A549 (cell line): ENCODE measurements around the gene ZNF791. TPM values are rescaled to one million over a fixed set of nuclear protein-coding genes. Genes with fewer than 3 reads are reported as not detected.
"Not testable (repeated sequence)": the region's sequence is repeated elsewhere in the genome, so short reads cannot be mapped to it uniquely, and the experiment has no call there.

Experiments
- ATAC-seq, 2 experiments: fragments of 200-7000 bp in 1 of 2; fragments of >200 bp in 1 of 2; cut with Nextera tagmentation in 1 of 2; cut with Tn5 transposase in 1 of 2; 3 replicates each; pipeline versions ENCODE4 v1.8.0 to v1.9.1; 2018 to 2020; ENCODE audit warnings: mild to moderate bottlenecking in 1 of 2, moderate library complexity in 1 of 2
- CTCF ChIA-PET: fragments of 300-600 bp; sonication (Branson Sonifier 250); formaldehyde crosslinking; extraction: SDS; loops from one replicate; lab custom pipeline; 2021; ENCODE audit warnings: antibody characterized with exemption, inconsistent platforms; lab: Yijun Ruan, JAX
- POLR2A ChIA-PET: fragments of 350-600 bp; formaldehyde crosslinking; extraction: SDS; loops from one replicate; lab custom pipeline; 2021; ENCODE audit warnings: antibody characterized with exemption, inconsistent platforms; lab: Yijun Ruan, JAX
- DNase-seq, 2 experiments: peaks; one replicate each; pipeline versions ENCODE4 v3.0.0 to v3.0.0-alpha.2; 2011 to 2016; ENCODE audit warnings: low read depth in 1 of 2, low spot score in 1 of 2
- FAIRE-seq: peaks from 2 replicates; lab custom pipeline; 2011; peaks lifted over from hg19 to GRCh38; lab: Jason Lieb, UNC
- H3K27ac ChIP-seq, 2 experiments: fragments of >200 bp; sonication (Bioruptor Twin); formaldehyde crosslinking; 3 replicates each; pipeline ENCODE4 v1.5.1; 2016 to 2017
- H3K4me1 ChIP-seq: fragments of >200 bp; sonication (Bioruptor Twin); formaldehyde crosslinking; 3 replicates; pipeline ENCODE4 v1.6.1; 2016
- H3K4me2 ChIP-seq: fragments of >200 bp; sonication (Bioruptor Twin); formaldehyde crosslinking; 3 replicates; pipeline ENCODE4 v1.6.1; 2016
- H3K4me3 ChIP-seq: fragments of >200 bp; sonication (Bioruptor Twin); formaldehyde crosslinking; 3 replicates; pipeline ENCODE4 v1.5.1; 2016
- H3K9me3 ChIP-seq: fragments of >200 bp; sonication (Bioruptor Twin); formaldehyde crosslinking; 3 replicates; pipeline ENCODE4 v1.6.1; 2016
- BHLHE40 ChIP-seq: IDR thresholded peaks from 2 replicates; pipeline ENCODE4 v1.6.1; 2012; ENCODE audit warnings: low read depth, low read length, inconsistent platforms
- CTCF ChIP-seq: fragments of >200 bp; sonication (Bioruptor Twin); formaldehyde crosslinking; IDR thresholded peaks from 3 replicates; pipeline ENCODE4 v1.5.1; 2016
- E2F6 ChIP-seq: IDR thresholded peaks from 2 replicates; pipeline ENCODE4 v1.6.1; 2012; ENCODE audit warnings: low read depth, borderline replicate concordance
- EHF ChIP-seq: fragments of 250-450 bp; sonication (Bioruptor Pico); IDR thresholded peaks from 2 replicates; pipeline ENCODE4 v1.5.0; 2020; ENCODE audit warnings: mild to moderate bottlenecking
- EHMT2 ChIP-seq: fragments of 200-600 bp; sonication (generic); IDR thresholded peaks from 2 replicates; pipeline ENCODE4 v1.6.1; 2016; ENCODE audit warnings: antibody characterized with exemption, low read depth, mild to moderate bottlenecking, moderate library complexity
- ELK1 ChIP-seq: fragments of 150-350 bp; IDR thresholded peaks from 2 replicates; pipeline ENCODE4 v1.6.1; 2014; ENCODE audit warnings: low read depth, mild to moderate bottlenecking, low read length
- EP300 ChIP-seq, 2 experiments: fragments of >200 bp; sonication (Bioruptor Twin); formaldehyde crosslinking; IDR thresholded peaks; 2 replicates in 1 of 2; 3 replicates in 1 of 2; pipeline ENCODE4 v1.6.1; 2016 to 2017
- FOSB ChIP-seq: fragments of 250-450 bp; sonication (Bioruptor Pico); IDR thresholded peaks from 2 replicates; pipeline ENCODE4 v1.5.0; 2020; ENCODE audit warnings: mild to moderate bottlenecking, moderate library complexity
- FOSL2 ChIP-seq, 2 experiments: fragments of 450-650 bp in 1 of 2; fragments of >200 bp in 1 of 2; sonication (Bioruptor Twin) in 1 of 2; formaldehyde crosslinking; IDR thresholded peaks; 2 replicates each; pipeline versions ENCODE4 v1.5.0 to v1.6.1; 2016 to 2020; ENCODE audit warnings: mild to moderate bottlenecking in 1 of 2, moderate library complexity in 1 of 2
- HDAC2 ChIP-seq: fragments of 200-600 bp; sonication (generic); IDR thresholded peaks from 2 replicates; pipeline ENCODE4 v1.6.1; 2016
- HES2 ChIP-seq: fragments of >200 bp; sonication (Bioruptor Twin); formaldehyde crosslinking; IDR thresholded peaks from 2 replicates; pipeline ENCODE4 v1.6.1; 2016
- HEYL ChIP-seq: fragments of 250-450 bp; sonication (Bioruptor Pico); IDR thresholded peaks from 2 replicates; pipeline ENCODE4 v1.8.0; 2021; ENCODE audit warnings: mild to moderate bottlenecking, moderate library complexity
- HMGXB4 ChIP-seq: fragments of 250-450 bp; sonication (Bioruptor Pico); IDR thresholded peaks from 2 replicates; pipeline ENCODE4 v1.5.0; 2021; ENCODE audit warnings: mild to moderate bottlenecking, moderate library complexity, borderline replicate concordance
- HOXA7 ChIP-seq: fragments of 250-450 bp; sonication (Bioruptor Pico); IDR thresholded peaks from 2 replicates; pipeline ENCODE4 v1.5.0; 2020; ENCODE audit warnings: mild to moderate bottlenecking, moderate library complexity
- HOXB5 ChIP-seq: fragments of 250-450 bp; sonication (Bioruptor Pico); IDR thresholded peaks from 2 replicates; pipeline ENCODE4 v1.5.0; 2020; ENCODE audit warnings: mild to moderate bottlenecking, moderate library complexity
- KDM1A ChIP-seq: fragments of 200-600 bp; sonication (generic); IDR thresholded peaks from 2 replicates; pipeline ENCODE4 v1.6.1; 2016; ENCODE audit warnings: low read depth, mild to moderate bottlenecking
- KDM5A ChIP-seq: fragments of 200-600 bp; sonication (generic); IDR thresholded peaks from 2 replicates; pipeline ENCODE4 v1.6.1; 2016; ENCODE audit warnings: antibody characterized with exemption, mild to moderate bottlenecking
- MAFK ChIP-seq: fragments of 450-650 bp; IDR thresholded peaks from 2 replicates; pipeline ENCODE4 v1.6.1; 2014; ENCODE audit not compliant: partially characterized antibody
- MAX ChIP-seq: IDR thresholded peaks from 2 replicates; pipeline ENCODE4 v1.6.1; 2012
- NPAS2 ChIP-seq: fragments of 250-450 bp; sonication (Bioruptor Pico); IDR thresholded peaks from 2 replicates; pipeline ENCODE4 v1.8.0; 2022; ENCODE audit warnings: mild to moderate bottlenecking, moderate library complexity, borderline replicate concordance
- PBX3 ChIP-seq: IDR thresholded peaks from 2 replicates; pipeline ENCODE4 v1.6.1; 2012
- PHF8 ChIP-seq: fragments of 200-600 bp; sonication (generic); IDR thresholded peaks from 2 replicates; pipeline ENCODE4 v1.6.1; 2016; ENCODE audit warnings: low read depth, mild to moderate bottlenecking, antibody characterized with exemption, moderate library complexity, borderline replicate concordance
- POLR2AphosphoS2 ChIP-seq: conservative IDR thresholded peaks from 2 replicates; pipeline ENCODE4 v1.6.1; 2012; ENCODE audit warnings: low read length, improper control_type of control experiment, inconsistent platforms
- RAD21 ChIP-seq, 2 experiments: fragments of >200 bp in 1 of 2; sonication (Bioruptor Twin) in 1 of 2; formaldehyde crosslinking in 1 of 2; IDR thresholded peaks in 1 of 2; conservative IDR thresholded peaks in 1 of 2; 2 replicates in 1 of 2; 3 replicates in 1 of 2; pipeline ENCODE4 v1.6.1; 2012 to 2018; ENCODE audit warnings: inconsistent platforms in 1 of 2
- RARB ChIP-seq: fragments of 250-450 bp; sonication (Bioruptor Pico); IDR thresholded peaks from 2 replicates; pipeline ENCODE4 v1.8.0; 2021; ENCODE audit warnings: mild to moderate bottlenecking, moderate library complexity
- RNF2 ChIP-seq: fragments of 200-600 bp; sonication (generic); IDR thresholded peaks from 2 replicates; pipeline ENCODE4 v1.6.1; 2016; ENCODE audit warnings: low read depth, mild to moderate bottlenecking, antibody characterized with exemption, moderate library complexity, borderline replicate concordance
- SREBF2 ChIP-seq: fragments of 450-650 bp; IDR thresholded peaks from 2 replicates; pipeline ENCODE4 v1.6.1; 2014; ENCODE audit warnings: mild to moderate bottlenecking, moderate library complexity
- TFCP2L1 ChIP-seq: fragments of 250-450 bp; sonication (Bioruptor Pico); IDR thresholded peaks from 2 replicates; pipeline ENCODE4 v1.5.0; 2021; ENCODE audit warnings: mild to moderate bottlenecking
- ZC3H11A ChIP-seq: fragments of 450-650 bp; IDR thresholded peaks from 2 replicates; pipeline ENCODE4 v1.6.1; 2014; ENCODE audit warnings: antibody characterized with exemption, mild to moderate bottlenecking
- ZNF302 ChIP-seq: fragments of 250-450 bp; sonication (Bioruptor Pico); IDR thresholded peaks from 2 replicates; pipeline ENCODE4 v1.9.0; 2021; ENCODE audit warnings: inconsistent platforms, mild to moderate bottlenecking, moderate library complexity
- WGBS: methylation state at CpG from one replicate; pipeline ENCODE4 v1.1.6; 2017; ENCODE audit errors: missing lambda C conversion rate; 5-methylcytosine and 5-hydroxymethylcytosine counted together
- polyA plus RNA-seq, 4 experiments: library from polyadenylated mRNA; depleted of rRNA in 3 of 4; stranded (reverse); fragments of >200 nt; fragmentation: RNase III in 1 of 4; extraction: RNeasy Plus Mini Kit Qiagen cat#74134 plus additional on column Dnase treatment in 1 of 4; gene quantifications; 2 replicates in 3 of 4; 3 replicates in 1 of 4; pipeline ENCODE4 v1.2.3, GENCODE V29; 2011 to 2017

Gene ZNF791
- polyA plus RNA-seq, 2 of the 4 experiments (the other 2 are of a cell fraction) = 4.5 to 7.1 TPM

- FAIRE-seq (no peak), ATAC-seq (no peak), DNase-seq (no peak)
- Histone ChIP-seq H3K4me1 (no peaks in the 10 kb centered on the region), H3K4me2 (no peak overlapping the region), H3K9me3 (peaks cover 19% of the 10 kb centered on the region; the same call in 2 of the 3 replicates), H3K4me3 (no peak overlapping the region), H3K27ac (no peak overlapping the region)
- TF ChIP-seq RNF2 (no peak), E2F6 (no peak), PBX3 (no peak), BHLHE40 (no peak), KDM5A (no peak), MAX (no peak), EHMT2 (no peak), FOSB (CRISPR knock-in tag) (no peak), SREBF2 (no peak), ELK1 (no peak), KDM1A (no peak), HOXA7 (CRISPR knock-in tag) (no peak), RAD21 (conservative IDR thresholded peaks at IDR 0.05 in 1 of 2, IDR thresholded peaks at IDR 0.05 in 1 of 2) (no peak), TFCP2L1 (CRISPR knock-in tag) (no peak), ZC3H11A (no peak), EHF (CRISPR knock-in tag) (no peak), EP300 (IDR thresholded peaks at IDR 0.05) (no peak)
- 54% methylated on average over 8 of the region's 13 CpGs for WGBS
- CTCF ChIA-PET = no interaction called here
- POLR2A ChIA-PET = no interaction called here
Measured at GRCh38 chr19:12641456-12641855, 30.7 kb downstream of the ZNF791 start.

- POLR2A ChIA-PET = no interaction called here
- Histone ChIP-seq H3K9me3 (peaks cover 16% of the 10 kb centered on the region; the same call in 1 of the 3 replicates), H3K4me3 (no peak overlapping the region), H3K4me1 (no peaks in the 10 kb centered on the region), H3K4me2 (no peak overlapping the region), H3K27ac (no peak overlapping the region)
- DNase-seq (no peak), ATAC-seq (no peak), FAIRE-seq (no peak)
- no peak for TF ChIP-seq PHF8
- no peak for TF ChIP-seq RAD21 (conservative IDR thresholded peaks at IDR 0.05 in 1 of 2, IDR thresholded peaks at IDR 0.05 in 1 of 2)
- TF ChIP-seq POLR2AphosphoS2 = no peak
- TF ChIP-seq CTCF = no peak
- no peak for TF ChIP-seq HEYL (CRISPR knock-in tag)
- TF ChIP-seq MAFK = no peak
- TF ChIP-seq NPAS2 = no peak
- TF ChIP-seq EHMT2 = no peak
- TF ChIP-seq HMGXB4 (CRISPR knock-in tag) = no peak
- TF ChIP-seq RARB (CRISPR knock-in tag) = no peak
- TF ChIP-seq HDAC2 = no peak
- TF ChIP-seq HES2 = no peak
- no peak for TF ChIP-seq ZNF302 (CRISPR knock-in tag)
- no peak for TF ChIP-seq HOXB5 (CRISPR knock-in tag)
- no peak for TF ChIP-seq KDM1A
- no peak for TF ChIP-seq FOSL2 (IDR thresholded peaks at IDR 0.05)
- no peak for TF ChIP-seq FOSL2 (CRISPR knock-in tag; IDR thresholded peaks at IDR 0.05)
- CTCF ChIA-PET = interaction anchor here (0.9 kb wide), 1 partner anchor 27 kb away, joined by 3 read pairs; a partner anchor contains a TSS
- 92% methylated on average over 23 of the region's 26 CpGs for WGBS
Measured at GRCh38 chr19:12642506-12642905, 31.8 kb downstream of the ZNF791 start.

GRCh38 chr19:12643716-12644115 is 33.0 kb downstream of the ZNF791 start:
- ATAC-seq = not testable (repeated sequence)

More at GRCh38 chr19:12643716-12644115, 33.0 kb downstream of the ZNF791 start:
- POLR2A ChIA-PET, H3K4me3 ChIP-seq, H3K4me1 ChIP-seq, DNase-seq, CTCF ChIA-PET, FAIRE-seq, H3K27ac ChIP-seq, H3K4me2 ChIP-seq: not testable (repeated sequence)
- peaks cover 13% of the 10 kb centered on the region; the same call in 1 of the 3 replicates for H3K9me3 ChIP-seq
- WGBS = 88% methylated on average over 14 of the region's 14 CpGs
